Stimulated activated CD4-positive, alpha-beta T cell treated with anti-CD3 and anti-CD28 coated beads, Interleukin-1b, Interleukin-23, amount 100 ng/mL, for 48 hours (primary cell): Measurements from ENCODE around the gene MAPK8IP1.
"Not testable (repeated sequence)": the region's sequence is repeated elsewhere in the genome, so short reads cannot be mapped to it uniquely, and the experiment has no call there.

Experiments used
- DNase-seq: peaks from one replicate; pipeline ENCODE4 v3.0.0-alpha.2; 2020

Gene MAPK8IP1

DNA sequence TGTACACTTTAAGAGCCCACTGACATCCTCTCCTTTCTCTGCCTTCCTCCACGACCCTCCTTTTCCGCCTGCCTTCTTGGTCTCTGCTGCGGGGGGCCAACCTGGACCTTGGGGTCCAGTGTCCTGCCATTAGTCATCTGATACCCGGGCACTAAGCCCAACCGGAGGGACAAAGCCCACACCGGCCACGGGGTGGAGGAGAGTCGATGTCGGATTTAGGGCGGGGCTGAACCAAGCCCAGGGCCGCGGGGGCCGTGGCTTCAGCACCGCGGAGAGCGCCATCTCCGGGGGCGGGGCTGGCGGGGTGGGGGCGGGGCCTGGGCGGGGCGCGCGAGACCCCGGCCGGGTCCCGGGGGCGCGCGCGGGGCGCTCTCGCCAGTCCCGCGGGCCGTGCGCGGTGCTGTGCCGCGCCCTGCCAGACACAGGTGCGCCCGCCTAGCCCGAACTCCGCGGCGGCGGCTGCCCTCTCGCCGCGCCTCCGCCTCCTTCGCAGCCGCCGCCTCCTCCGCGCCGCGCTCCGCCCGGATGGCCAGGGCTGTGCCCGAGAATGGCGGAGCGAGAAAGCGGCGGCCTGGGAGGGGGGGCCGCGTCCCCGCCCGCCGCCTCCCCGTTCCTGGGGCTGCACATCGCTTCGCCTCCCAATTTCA is at the start of gene MAPK8IP1:
TSS of gene MAPK8IP1 (plus strand) at position 378 of the 647 bp plus-strand sequence. CDS start at position 548, 170 bp downstream.
- DNase-seq: peak; percentile 28

DNA sequence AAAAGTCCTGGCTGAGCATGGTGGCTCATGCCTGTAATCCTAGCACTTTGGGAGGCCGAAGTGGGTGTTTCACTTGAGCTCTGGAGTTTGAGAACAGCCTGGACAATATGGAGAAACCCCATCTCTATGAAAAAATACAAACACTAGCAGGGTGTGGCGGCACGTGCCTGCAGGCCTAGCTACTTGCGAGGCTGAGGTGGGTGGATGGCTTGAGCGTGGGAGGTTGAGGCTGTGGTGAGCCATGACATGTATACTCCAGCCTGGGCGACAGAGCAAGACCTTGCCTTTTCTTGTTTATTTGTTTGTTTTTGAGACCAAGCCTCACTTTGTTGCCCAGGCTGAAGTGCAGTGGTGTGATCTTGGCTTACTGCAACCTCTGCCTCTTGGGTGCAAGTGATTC is 46.2 kb upstream of the MAPK8IP1 start:
- no peak for DNase-seq

DNA sequence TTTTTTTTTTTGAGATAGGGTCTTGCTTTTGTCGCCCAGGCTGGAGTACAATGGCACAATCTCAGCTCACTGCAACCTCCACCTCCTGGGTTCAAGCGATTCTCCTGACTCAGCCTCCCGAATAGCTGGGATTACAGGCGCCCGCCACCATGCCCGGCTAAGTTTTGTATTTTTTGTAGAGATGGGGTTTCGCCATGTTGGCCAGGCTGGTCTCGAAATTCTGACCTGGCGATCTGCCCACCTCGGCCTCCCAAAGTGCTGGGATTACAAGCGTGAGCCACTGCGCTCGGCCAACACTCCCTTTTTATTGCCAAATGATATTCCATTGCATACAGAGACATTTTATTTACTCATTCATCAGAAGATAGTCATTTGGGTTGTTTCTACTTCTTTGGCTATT is 45.2 kb upstream of the MAPK8IP1 start:
- not testable (repeated sequence) for DNase-seq

DNA sequence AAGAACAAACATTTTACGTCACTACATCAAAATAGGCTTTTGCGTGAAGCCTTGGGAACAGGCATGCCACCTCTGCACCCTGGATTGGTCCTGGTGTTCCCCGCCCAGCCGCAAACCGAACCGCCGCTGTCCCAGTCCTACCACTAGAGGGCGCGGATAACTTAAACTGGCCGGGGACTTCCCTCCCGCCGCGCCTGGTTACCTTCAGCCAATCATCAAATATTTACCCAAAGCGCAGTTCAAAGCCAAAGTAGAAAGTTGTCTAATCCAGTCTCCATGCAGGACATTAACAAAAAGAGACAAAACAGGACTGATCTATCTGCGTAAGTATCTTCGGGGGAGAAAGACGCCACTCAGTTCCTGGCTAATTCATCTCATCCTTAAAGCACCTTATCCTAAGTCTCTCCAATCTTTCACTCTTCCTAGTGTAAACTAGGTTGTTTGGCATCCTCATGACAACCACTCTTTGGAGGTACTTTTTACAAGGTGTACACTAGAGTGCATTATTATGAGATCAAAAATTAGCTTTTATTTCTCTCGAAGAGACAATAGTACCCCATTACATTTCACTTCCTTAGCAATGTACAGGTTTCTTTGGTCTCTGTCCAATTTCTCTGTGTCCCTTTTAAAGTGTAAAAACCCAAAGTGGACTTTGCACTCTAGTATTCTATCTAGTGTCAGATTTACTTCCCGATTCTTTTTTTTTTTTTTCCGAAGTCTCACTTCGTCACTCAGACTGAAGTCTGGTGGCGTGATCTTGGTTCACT is 42.1 kb upstream of the MAPK8IP1 start:
- peak; percentile 89 for DNase-seq

DNA sequence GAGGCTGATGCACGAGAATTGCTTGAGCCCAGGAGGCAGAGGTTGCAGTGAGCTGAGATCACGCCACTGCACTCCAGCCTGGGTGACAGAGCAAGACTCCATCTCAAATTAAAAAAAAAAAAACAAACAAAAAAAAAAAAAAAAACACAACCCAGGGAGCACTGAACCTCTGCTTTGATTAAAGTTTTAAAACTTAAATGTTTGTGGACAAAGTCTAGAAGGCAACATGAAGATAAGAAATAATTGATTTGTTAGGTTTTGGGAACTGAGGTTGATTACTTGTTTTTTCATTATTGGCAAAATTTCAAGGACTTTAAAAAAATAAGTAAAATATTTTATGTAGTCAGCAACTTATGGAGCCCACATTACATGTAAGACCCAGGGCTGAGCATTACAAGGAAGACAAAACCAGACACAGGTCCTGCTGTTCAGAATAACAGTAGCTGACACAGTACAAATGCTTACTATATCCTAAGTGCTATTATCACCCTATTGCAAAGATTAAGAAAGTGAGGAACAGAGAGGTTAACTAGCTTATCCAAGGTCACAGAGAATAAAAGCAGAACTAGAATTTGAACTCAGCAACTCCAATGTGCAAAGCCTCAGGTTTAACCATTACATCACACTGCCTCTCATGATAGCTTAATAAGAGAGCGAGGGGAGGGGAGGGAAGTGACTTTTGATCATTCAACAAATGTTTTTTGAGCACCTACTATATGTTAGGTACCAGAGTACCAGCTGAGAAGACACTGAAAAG is 40.5 kb upstream of the MAPK8IP1 start:
- DNase-seq: no peak

DNA sequence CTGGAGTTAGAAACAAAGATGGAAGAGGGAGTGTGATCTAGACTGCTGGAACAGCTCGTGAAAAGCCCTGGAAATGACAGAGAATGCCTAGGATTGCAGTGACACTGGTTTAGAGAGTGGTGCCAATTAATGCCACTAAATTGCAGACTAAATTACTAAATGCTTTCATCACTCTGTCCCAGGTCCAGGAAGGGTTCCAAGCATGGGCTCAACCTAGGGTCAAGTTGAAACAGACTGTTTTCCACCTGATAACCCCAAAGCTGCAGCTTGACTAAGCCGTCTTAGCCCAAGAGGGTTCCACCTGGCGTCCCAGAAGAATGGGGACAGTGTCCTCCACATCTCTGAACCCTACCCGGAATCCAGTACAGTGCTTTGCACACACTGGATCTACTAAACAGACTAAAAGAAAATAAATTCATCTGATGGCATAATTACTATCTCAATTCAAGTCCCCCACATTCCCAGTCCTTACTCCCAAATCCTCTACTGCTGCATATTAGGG is 39.2 kb upstream of the MAPK8IP1 start:
- no peak for DNase-seq

DNA sequence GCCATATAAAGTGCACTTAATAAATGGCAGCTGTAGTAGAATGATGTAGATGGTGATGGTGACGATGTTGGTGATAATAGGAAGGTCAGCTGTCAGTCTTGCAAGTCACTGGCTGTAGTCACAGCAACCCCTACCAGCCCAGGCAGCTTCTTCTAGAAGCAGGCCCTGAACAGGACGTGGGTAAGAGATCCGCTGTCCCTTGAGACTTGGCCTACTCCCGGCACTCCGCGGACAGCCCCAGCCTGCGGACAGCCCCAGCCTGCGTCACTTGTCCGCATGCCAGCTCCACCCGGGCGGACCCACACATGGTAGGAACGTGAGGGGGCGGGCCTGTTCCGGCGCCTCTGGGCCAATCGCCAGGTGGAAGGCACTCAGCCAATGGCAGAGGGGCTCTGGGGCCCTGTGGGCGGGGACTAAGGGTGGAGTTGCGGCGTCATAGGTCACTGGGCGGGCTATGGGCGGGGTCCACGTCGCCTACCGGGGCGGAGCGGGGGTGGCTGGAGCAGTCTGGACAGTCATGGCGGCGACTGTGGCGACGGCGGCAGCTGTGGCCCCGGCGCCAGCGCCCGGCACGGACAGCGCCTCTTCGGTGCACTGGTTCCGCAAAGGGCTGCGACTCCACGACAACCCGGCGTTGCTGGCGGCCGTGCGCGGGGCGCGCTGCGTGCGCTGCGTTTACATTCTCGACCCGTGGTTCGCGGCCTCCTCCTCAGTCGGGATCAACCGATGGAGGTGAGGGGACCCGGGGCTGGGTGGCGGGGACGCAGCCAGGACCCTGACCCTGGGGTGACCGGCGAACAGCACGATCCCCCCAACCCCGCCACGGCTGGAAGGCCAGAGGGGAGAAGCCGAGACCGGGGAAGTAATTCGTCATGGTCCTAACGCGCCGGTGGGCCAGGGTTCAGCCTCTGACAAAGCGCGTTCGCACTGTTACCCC is 38.2 kb upstream of the MAPK8IP1 start, which contains the start of gene CRY2:
TSS of gene CRY2 (plus strand) at position 502 of the 937 bp plus-strand sequence. CDS start at position 518, 16 bp downstream.
- DNase-seq: peak; percentile 99

DNA sequence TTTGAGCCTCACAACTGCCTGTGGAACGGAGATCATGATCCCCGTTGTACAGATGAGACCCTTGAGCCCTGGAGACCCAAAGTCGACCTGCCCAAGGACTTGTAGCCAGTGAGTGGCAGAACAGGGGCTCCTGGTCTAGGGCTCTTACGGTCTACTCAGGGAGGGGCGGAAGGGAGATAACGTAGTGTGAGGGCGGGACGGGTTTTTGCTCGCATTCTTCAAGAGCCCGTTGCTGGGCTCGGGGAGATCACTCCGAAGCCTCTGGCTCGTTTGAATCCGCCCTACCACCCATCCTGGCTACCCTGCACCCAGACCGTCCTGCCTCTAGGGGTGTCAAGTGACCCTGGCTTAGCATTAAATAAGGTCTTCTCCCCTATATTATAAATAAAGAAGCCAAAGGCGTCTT is 37.5 kb upstream of the MAPK8IP1 start:
- peak; percentile 48 for DNase-seq

DNA sequence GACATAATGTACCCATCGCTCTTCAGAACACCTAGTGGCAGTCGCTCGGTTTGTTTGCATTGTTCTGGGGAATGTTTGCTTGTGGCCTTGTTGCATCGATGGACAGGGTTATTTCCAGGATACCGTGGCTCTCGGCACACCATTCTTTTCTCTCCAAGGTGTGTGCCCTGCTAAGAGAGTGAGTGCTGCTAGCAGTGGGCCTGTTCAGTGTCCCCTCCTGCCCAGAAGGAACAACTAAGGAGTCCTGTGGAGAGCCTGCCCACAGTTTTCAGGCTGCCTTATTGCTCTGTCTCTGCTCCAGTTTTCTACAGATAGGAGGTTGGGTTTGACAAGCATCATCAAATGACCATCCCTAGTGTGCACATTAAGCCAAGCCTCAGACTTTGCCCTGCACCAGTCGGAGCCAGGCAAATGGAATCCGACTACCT is 36.8 kb upstream of the MAPK8IP1 start:
- DNase-seq: no peak

DNA sequence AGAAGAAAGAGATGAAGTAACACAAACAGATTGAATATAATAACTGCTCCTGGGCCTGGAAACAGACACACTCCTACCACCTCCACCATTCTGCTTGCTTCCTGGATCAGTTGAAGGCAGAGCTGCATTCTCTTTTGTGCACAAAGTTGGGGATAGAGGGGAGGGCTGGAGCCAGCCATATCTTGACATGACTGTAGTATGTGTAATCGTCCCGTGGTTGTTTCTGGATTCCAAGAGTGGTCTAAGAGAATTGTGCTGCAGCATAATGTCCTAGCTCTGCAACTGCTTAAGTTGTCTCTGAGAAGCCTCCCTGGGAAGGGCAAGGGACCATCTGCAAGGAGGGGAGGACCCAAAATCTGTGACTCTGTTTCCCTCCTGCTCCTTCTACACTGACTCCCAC is 35.0 kb upstream of the MAPK8IP1 start:
- DNase-seq: no peak

DNA sequence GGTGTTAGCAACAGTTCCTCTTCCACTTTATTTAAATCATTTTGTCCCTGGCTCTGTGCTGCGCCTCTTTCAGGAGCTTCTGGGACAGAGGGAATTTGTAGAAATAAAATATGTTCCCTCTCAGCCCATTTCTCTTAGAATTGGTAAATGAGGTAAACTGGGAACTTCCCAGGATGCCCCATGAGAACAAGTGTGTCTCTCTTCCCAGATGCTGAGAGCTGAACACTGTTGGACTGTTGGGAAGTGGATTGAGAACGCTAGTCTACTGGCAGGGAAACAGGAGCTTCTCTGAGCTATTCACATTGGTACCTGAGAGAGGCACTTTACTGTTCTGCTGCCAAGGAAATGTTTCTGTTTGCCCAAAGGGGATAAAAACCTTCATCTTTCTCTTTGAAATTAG is 34.2 kb upstream of the MAPK8IP1 start:
- DNase-seq: no peak

DNA sequence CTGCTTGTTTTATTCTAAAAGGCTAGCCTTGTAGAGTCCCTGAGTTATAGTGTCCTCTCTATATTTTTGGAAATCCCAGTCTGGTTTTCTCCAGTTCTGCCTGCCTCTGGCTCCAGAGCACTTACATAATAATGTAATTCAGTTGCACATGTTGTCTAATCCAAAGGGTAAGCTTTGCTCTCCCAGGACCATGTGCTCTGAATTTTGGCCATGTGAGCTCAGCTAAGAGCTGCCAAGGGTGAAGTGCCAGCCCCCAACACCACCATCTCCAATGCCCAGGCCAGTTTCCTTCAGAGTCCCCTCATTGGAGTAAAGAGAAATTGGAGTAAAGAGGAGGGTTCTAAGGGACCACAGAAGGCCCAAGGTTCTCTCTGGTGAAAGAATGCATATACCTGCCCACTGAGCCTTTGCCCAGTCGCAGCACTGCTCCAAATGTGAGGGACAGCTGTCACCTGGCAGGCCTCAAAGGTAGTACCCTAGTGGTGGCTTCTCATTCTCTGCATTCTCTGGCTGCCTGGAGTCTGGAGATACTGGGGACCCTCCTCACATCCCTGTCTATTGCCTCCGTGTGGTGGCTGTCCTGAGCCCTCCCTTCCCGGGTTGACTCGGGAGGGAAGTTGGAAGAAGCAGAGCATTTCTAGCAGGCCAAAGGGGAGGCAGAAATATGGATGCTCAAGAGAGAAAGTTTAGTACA is 33.3 kb upstream of the MAPK8IP1 start:
- DNase-seq: no peak

DNA sequence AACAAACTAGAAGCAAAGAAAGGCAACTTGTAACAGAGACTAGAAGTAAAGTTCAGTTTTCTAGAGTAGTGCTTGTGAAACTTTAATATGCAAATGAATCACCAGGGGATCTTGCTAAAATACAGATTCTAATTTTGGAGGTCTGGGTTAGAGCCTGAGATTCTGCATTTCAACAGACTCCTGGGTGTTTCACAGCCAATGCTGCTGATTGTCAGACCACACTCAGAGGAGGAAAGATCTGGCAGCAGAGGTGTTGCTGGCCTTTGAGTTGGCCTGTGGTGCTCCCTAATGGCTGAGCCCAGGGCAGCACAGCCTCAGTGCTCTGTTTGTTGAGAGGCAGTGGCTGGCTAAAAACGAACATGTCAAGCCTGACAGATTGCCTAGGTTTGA is 32.7 kb upstream of the MAPK8IP1 start:
- no peak for DNase-seq

DNA sequence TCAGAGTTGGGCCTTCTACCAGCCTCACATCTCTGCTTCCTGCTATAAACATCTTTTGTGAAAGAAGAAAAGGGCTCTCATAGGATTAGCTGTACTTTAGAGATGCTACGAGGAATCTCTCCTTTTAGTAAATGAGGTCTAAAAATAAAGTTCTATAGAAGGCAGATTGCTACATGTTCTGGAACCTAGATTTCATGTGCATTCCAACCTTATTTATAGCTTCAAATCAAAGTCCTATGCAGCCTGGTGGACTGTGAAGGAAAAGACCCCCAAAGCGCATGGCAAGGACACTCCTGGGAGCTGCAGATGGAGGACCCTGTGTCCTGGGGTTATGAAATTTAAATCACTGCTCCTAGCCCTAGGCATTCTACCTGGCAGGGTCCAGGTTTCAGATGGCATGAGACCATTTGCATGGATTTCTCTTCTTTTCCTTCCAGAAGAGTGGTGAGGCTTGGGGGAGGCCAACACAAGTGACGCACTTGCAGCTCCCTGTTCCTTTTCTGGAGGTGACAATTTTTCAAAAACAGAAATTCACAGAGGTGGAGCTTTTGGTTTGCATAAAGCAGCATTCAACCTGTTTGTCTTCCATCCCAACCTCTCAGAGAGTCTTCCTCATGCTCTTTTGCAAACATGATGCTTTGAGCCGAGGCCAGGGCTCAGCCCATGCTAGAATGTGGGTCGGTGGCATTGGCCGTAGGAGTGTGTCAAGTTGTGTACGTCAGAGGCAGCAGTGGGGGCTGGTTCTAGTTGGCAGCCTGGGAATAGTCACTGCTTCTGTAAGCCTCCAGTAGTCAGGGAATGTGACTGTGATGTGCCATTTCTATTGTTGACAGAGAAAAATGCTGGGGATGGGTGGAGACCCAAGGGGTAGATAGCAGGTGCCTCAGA is 31.9 kb upstream of the MAPK8IP1 start:
- DNase-seq: no peak

DNA sequence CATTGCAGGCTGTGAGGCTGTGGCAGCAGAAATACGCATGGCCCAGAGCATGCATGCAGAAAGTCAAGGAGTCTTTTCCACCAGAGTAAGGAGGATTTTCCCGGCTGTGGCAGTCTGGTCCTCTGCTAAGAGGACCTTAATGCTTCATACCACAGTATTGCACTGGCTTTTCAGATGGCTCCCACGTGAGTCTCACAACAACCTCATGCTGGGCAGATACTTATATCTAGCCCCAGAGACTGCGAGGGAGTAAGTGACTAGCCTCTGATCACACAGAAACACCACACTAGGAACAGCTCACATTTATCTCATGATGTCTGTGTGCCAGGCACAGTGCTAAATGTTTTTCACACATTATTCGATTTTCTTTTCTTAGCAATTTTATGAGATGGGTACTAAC is 30.1 kb upstream of the MAPK8IP1 start:
- no peak for DNase-seq

DNA sequence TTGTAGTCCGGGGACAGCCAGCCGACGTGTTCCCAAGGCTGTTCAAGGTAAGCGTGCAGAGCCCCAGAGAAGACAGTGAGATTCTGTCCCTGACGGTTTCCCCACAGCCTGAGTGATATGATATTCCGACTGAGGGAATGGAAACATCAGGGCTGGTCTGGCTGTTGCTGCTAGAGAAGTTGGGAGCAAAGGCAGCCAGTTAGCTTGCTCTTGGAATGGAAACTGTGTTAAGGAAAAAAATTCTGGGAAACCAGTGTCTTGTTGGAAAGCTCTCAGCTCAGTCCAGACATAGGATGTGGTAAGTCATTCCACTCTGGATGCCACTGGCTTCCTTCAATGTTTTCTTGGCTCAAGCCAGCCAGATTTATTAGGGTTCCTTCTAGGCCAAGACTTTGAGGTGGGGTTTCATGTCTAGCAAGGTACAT is 29.4 kb upstream of the MAPK8IP1 start:
- DNase-seq: no peak

DNA sequence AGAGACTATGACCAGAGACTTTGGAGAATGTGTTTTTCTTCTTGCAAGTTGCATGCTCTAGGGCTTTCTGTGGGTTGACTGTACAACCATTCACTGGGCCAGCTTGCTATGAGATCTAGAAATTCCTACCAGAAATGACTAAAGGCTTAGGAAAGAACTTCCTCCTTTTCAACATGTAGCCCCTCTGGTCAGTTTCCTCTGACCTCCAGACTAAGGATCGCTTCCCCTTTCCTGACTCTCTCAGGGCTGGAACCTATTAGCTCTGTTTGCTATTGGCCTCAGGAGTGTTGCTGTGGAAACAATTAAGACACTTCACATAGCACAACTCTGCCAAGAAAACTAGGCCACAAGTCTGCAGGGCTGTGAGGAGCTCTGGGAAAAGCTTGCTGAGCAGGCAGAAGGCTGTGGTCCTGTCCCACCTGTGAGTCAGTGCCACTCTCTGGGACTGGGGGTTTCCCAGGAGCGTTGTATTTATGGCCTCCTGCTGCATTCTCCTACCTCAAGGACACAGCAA is 27.4 kb upstream of the MAPK8IP1 start:
- DNase-seq: no peak

DNA sequence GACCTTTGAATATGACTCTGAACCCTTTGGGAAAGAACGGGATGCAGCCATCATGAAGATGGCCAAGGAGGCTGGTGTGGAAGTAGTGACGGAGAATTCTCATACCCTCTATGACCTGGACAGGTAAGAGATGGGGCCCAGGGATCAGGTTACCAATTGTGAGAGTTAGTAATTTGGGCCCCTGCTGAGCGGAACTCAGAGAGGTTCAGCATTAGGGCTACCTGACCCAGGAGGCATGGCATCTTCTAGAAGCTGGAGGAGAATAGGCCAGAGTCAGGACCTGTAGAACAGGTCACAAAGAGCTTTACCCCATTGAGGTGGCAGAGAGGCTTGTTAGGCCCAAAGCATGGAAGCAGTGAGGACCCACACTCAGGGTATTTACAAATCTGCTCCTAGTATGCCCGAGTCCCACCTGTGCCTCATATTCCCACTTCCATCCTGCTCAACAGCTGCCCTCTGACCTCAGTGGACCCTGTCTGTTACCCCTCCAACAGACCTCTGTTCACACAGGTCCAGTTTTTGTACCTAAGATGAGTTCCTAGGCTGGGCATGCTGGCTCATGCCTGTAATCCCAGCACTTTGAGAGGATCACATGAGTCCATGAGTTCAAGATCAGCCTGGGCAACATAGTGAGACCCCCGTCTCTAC is 26.6 kb upstream of the MAPK8IP1 start:
- DNase-seq: no peak

DNA sequence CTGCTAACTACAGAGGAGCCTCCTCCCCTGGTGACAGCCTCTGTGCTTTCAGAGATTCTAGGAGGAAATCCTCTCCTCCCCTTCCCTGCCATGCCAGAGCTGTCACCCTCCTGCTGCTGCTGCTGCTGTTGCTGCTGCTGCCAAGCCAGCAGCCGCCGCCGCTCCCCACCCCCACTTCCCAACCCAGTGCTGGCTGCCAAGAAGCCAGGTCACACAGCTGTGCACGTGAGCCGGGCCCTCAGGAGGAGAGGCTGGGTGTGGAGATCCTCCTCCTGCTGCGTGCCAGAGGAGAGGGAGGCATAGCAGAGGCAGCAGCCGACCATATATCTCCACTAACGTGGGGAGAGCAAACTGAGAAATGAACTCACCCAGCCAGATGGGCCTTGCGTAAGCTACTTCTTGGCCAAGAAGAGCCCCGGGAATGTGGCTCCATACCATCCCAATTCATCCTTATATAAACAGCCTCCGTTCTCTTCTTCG is 25.8 kb upstream of the MAPK8IP1 start:
- DNase-seq: no peak

DNA sequence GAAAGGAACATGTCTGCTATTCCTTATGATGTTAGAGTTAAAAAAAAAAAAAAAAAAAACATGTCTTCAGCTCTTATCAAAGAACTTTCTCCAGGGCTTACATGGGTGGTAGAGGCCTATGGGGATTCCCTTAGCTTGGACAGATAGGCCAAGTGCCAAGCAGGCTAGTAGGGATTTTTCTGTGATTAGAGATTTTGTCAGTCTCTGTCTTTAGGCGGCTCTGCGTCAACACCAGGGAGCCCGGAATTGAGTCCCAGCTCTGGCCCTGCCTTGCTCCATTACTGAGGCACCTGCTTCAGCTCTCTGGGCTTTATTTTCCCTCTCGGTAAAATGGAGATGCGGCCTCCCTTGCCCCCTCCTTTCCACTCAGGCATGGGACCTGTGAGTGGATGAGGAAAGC is 25.1 kb upstream of the MAPK8IP1 start:
- no peak for DNase-seq
